ENCODE data around the gene SRM.

DNA sequence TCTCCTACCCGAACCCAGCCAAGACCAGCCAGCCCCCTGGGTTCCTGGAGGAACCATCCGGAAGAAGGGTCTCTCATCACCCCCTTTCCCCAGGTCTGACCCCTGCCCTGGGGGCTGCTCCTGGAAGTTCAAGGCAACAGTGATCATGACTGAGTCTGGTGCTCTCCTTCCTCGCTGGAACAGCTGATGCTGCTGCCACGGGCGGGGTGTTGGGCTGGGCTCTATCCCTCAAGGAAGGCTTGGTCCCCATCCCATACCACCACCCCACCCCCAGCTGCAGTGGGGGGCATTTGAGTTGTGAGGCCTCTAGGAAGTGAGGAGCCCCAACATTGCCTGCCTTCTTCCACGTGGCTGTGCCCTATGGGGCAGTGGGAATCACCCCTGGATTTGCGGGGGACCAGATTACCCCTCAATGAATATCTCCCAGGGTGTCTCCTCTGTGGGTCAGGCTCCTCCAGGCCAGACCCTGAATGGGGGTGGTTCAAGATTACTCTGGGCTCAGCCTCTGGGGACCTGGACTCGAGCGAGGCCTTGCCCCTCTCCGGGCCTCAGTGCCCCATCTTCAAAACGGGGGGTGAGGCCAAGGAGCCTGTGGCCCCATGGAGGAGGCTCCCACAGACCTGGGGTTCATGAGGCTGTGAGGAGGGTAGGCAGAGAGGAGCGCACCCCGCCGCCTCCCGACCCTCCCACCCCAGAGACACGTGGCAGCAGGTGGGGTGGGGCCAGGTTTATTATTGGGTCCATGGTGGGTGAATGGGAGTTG is 15.6 kb downstream of the SRM start:
- TF ChIP-seq POLR2A (IDR thresholded peaks at IDR 0.05; ENCODE audit: low read depth, low read length) (no peak), POLR2AphosphoS5 (IDR thresholded peaks at IDR 0.05; ENCODE audit: low read depth, low read length) (no peak), TAF1 (IDR thresholded peaks at IDR 0.05; ENCODE audit: low read depth, low read length) (no peak), SPI1 (IDR thresholded peaks at IDR 0.05; ENCODE audit: low read depth, low read length) (no peak), POU2F2 (IDR thresholded peaks at IDR 0.05; ENCODE audit: low read depth, low read length) (no peak), PAX5 (IDR thresholded peaks at IDR 0.05; ENCODE audit: insufficient read depth, low read length, severe bottlenecking) (no peak)

Data from GM12891 (cell line).